22Rv1 (cell line): ENCODE data around the gene ORAI3.

Source experiments
- ZFX ChIP-seq: fragments of 450-650 bp; IDR thresholded peaks from 2 replicates; pipeline ENCODE4 v1.6.1; 2017; ENCODE audit warnings: antibody characterized with exemption, borderline replicate concordance
- TF ChIP-seq, protein P1 (sequence below): fragments of 450-650 bp; IDR thresholded peaks from 2 replicates; pipeline ENCODE4 v1.5.1; 2017; ENCODE audit warnings: mild to moderate bottlenecking

DNA sequence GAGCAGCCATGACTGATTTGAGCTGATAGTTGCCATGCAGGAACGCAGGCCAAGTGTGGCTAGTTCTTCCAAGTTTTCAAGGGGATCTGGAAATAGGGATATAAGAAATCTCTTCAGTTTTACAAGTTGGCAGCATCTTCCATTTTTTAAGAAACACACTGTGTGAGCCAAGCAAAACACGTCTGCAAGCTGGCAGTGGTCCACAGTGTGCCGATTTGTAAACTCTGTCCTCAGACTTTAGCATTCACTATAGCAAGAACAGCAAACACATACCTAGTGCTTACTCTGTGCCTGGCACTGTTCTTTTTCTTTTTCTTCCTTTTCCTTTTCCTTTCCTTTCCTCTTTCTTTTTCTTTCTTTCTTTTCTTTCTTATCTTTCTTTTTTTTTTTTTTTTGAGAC lies 2.9 kb downstream of the ORAI3 start:
- TF ChIP-seq, protein P1, sequence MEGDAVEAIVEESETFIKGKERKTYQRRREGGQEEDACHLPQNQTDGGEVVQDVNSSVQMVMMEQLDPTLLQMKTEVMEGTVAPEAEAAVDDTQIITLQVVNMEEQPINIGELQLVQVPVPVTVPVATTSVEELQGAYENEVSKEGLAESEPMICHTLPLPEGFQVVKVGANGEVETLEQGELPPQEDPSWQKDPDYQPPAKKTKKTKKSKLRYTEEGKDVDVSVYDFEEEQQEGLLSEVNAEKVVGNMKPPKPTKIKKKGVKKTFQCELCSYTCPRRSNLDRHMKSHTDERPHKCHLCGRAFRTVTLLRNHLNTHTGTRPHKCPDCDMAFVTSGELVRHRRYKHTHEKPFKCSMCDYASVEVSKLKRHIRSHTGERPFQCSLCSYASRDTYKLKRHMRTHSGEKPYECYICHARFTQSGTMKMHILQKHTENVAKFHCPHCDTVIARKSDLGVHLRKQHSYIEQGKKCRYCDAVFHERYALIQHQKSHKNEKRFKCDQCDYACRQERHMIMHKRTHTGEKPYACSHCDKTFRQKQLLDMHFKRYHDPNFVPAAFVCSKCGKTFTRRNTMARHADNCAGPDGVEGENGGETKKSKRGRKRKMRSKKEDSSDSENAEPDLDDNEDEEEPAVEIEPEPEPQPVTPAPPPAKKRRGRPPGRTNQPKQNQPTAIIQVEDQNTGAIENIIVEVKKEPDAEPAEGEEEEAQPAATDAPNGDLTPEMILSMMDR: no peak
- TF ChIP-seq ZFX: no peak
